ENCODE results near the gene MPL. TPM values are rescaled to one million over a fixed set of nuclear protein-coding genes. Genes with fewer than 3 reads are reported as not detected.
"Not testable (repeated sequence)": the region's sequence is repeated elsewhere in the genome, so short reads cannot be mapped to it uniquely, and the experiment has no call there.

MPL gene
- total and polyA plus RNA-seq, 10 of the 15 experiments (the other 5 are each of a cell fraction or from before 2014, with no cell fraction given) = not detected

DNA sequence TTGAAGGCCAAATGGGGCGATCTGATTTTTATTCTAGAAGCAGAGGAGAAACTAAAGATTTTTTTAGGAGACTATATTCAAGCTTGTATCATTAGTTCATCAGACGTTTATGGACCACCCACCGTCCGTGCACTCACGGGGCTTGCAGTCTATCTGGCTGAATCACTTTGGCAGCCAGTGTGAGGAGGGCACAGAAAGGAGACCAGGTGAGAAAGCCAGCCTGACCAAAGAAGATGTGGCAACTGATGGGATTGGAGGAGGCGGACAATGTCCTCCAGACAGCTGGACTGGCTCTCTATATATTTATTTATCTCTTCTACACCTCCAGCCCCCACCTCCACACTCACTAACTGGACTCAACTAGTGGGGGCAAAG lies 31.0 kb downstream of the MPL start:
- under 1% methylated on average over 6 of the region's 6 CpGs for WGBS (ENCODE audit: insufficient coverage, insufficient replicate concordance, low lambda C conversion rate, missing lambda C conversion rate)
- DNase-seq (ENCODE audit: low read depth, low spot score) = no peak
- BruUV-seq (replicated peaks) = TSS peak; percentile 94

DNA sequence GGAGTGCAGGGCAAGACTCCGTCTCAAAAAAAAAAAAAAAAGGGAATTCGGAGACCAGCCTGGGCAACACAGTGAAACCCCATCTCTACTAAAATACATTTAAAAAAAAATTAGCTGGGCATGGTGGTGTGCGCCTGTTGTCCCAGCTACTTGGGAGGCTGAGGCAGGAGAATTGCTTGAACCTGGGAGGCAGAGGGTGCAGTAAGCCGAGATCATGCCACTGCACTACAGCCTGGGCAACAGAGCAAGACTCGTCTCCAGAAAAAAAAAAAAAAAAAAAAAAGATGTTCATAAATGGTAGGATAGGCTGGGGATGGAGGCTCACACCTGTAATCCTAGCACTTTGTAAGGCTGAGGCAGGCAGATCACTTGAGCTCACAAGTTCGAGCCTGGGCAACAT lies 32.2 kb downstream of the MPL start:
- H3K4me3 ChIP-seq; H4K20me1 ChIP-seq (ENCODE audit: control insufficient read depth, insufficient read depth); H2AFZ ChIP-seq (ENCODE audit: control insufficient read depth, low read depth, low read length); DNase-seq (ENCODE audit: low read depth, low spot score); H3K9ac ChIP-seq (ENCODE audit: control insufficient read depth, insufficient read depth, low read length); H3K27ac ChIP-seq (ENCODE audit: control insufficient read depth, insufficient read depth); RAD21 ChIA-PET (ENCODE audit: unreplicated experiment); H3K9me3 ChIP-seq (replicated peaks; ENCODE audit: control insufficient read depth, insufficient read depth, low read length); FAIRE-seq; in situ Hi-C loops (cut with MboI); H3K27me3 ChIP-seq (replicated peaks in 1 of 2; ENCODE audit: control insufficient read depth in 2 of 2, insufficient read depth in 2 of 2, low read length in 1 of 2); BruUV-seq (replicated peaks); ATAC-seq; H3K4me1 ChIP-seq (ENCODE audit: control insufficient read depth, insufficient read depth, low read length); H3K36me3 ChIP-seq (ENCODE audit: control insufficient read depth in 2 of 2, insufficient read depth in 2 of 2, low read length in 1 of 2); H3K4me2 ChIP-seq (ENCODE audit: control insufficient read depth, insufficient read depth): not testable (repeated sequence)
- H3K79me2 ChIP-seq (ENCODE audit: control insufficient read depth, insufficient read depth, low read length) = peaks cover 37% of the 10 kb centered on the region
- POLR2A ChIA-PET = interaction anchor here (0.7 to 1.6 kb wide), 8 partner anchors 11 to 584 kb away, joined by 4 to 13 read pairs (median 6); partner anchors contain the start of genes CDC20, MED8 and SZT2
- CTCF ChIA-PET = interaction anchor here (0.6 to 2.6 kb wide), 4 partner anchors 12 to 333 kb away, joined by 3 to 16 read pairs (median 8); partner anchors contain the start of genes CDC20, MED8 and SZT2
- 98% methylated on average over 5 of the region's 6 CpGs for WGBS (ENCODE audit: insufficient coverage, insufficient replicate concordance, low lambda C conversion rate, missing lambda C conversion rate)
- intact Hi-C loops (cut with micrococcal nuclease; ENCODE audit: unreplicated experiment) = loop anchor here (2.0 to 5.0 kb wide), 2 partner anchors 19 to 72 kb away; partner anchors contain the start of genes MED8 and SZT2
- SMC1A ChIA-PET (ENCODE audit: uncharacterized antibody, unreplicated experiment) = interaction anchor here (0.7 to 5.0 kb wide), 3 partner anchors 12 to 571 kb away, joined by 3 to 24 read pairs (median 4); no protein-coding TSS in a partner anchor

More for the DNA sequence above, 31.0 kb downstream of the MPL start:
- POLR2A ChIA-PET = interaction anchor here (0.8 to 2.5 kb wide), 5 partner anchors 11 to 129 kb away, joined by 3 to 25 read pairs (median 13); partner anchors contain the start of genes CDC20, MED8 and SZT2
- H3K27ac ChIP-seq (ENCODE audit: control insufficient read depth, insufficient read depth) = peak overlapping the region; percentile 95
- no peak; the same call in 2 of the 3 replicates for ATAC-seq
- H3K4me2 ChIP-seq (ENCODE audit: control insufficient read depth, insufficient read depth) = peak overlapping the region; percentile 95
- H3K9me3 ChIP-seq (replicated peaks; ENCODE audit: control insufficient read depth, insufficient read depth, low read length) = no peaks in the 10 kb centered on the region
- peaks cover 8% of the 10 kb centered on the region for H3K4me1 ChIP-seq (ENCODE audit: control insufficient read depth, insufficient read depth, low read length)
- H3K4me3 ChIP-seq = peak overlapping the region; percentile 90
- H3K36me3 ChIP-seq (ENCODE audit: control insufficient read depth in 2 of 2, insufficient read depth in 2 of 2, low read length in 1 of 2) = peaks cover 5 to 14% of the 10 kb centered on the region in 2 experiments
- in situ Hi-C loops (cut with MboI) = no loop called here
- peak overlapping the region; percentile 81 for H3K9ac ChIP-seq (ENCODE audit: control insufficient read depth, insufficient read depth, low read length)
- no peak for FAIRE-seq
- H4K20me1 ChIP-seq (ENCODE audit: control insufficient read depth, insufficient read depth) = no peaks in the 10 kb centered on the region
- peak overlapping the region; percentile 89 for H2AFZ ChIP-seq (ENCODE audit: control insufficient read depth, low read depth, low read length)
- no peaks in the 10 kb centered on the region for H3K27me3 ChIP-seq (replicated peaks in 1 of 2; ENCODE audit: control insufficient read depth in 2 of 2, insufficient read depth in 2 of 2, low read length in 1 of 2)
- H3K79me2 ChIP-seq (ENCODE audit: control insufficient read depth, insufficient read depth, low read length) = peaks cover 37% of the 10 kb centered on the region
- SMC1A ChIA-PET (ENCODE audit: uncharacterized antibody, unreplicated experiment) = interaction anchor here (0.6 to 5.0 kb wide), 8 partner anchors 9 to 152 kb away, joined by 3 to 24 read pairs (median 6); partner anchors contain the start of gene CDC20
- RAD21 ChIA-PET (ENCODE audit: unreplicated experiment) = interaction anchor here (0.8 to 3.0 kb wide), 11 partner anchors 10 to 530 kb away, joined by 3 to 15 read pairs (median 3); partner anchors contain the start of genes CDC20, KDM4A, MED8 and SZT2
- intact Hi-C loops (cut with micrococcal nuclease; ENCODE audit: unreplicated experiment) = loop anchor here (2.0 to 5.0 kb wide), 2 partner anchors 20 to 71 kb away; partner anchors contain the start of genes MED8 and SZT2
- TF ChIP-seq ZNF24 (IDR thresholded peaks at IDR 0.05) (peak; percentile 73), KDM1A (IDR thresholded peaks at IDR 0.05; ENCODE audit: borderline replicate concordance) (no peak), ATF7 (IDR thresholded peaks at IDR 0.05; ENCODE audit: low read depth) (0 out of 2 replicates have a peak, but pooled peaks have one; percentile 4), ETV6 (conservative IDR thresholded peaks at IDR 0.05 in 1 of 2, IDR thresholded peaks at IDR 0.05 in 1 of 2; ENCODE audit: borderline replicate concordance in 1 of 2, low read depth in 1 of 2) (0 out of 4 replicates have a peak, but pooled peaks of 1 of the 2 experiments have one; percentile 7), CREB1 (IDR thresholded peaks at IDR 0.05; ENCODE audit: low read depth) (0 out of 2 replicates have a peak, but pooled peaks have one; percentile 4)
- TF ChIP-seq, protein P1, sequence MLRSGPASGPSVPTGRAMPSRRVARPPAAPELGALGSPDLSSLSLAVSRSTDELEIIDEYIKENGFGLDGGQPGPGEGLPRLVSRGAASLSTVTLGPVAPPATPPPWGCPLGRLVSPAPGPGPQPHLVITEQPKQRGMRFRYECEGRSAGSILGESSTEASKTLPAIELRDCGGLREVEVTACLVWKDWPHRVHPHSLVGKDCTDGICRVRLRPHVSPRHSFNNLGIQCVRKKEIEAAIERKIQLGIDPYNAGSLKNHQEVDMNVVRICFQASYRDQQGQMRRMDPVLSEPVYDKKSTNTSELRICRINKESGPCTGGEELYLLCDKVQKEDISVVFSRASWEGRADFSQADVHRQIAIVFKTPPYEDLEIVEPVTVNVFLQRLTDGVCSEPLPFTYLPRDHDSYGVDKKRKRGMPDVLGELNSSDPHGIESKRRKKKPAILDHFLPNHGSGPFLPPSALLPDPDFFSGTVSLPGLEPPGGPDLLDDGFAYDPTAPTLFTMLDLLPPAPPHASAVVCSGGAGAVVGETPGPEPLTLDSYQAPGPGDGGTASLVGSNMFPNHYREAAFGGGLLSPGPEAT (IDR thresholded peaks at IDR 0.05; ENCODE audit: low read depth) = peak; percentile 5; the same call in 1 of the 2 replicates
- TF ChIP-seq, protein P2, sequence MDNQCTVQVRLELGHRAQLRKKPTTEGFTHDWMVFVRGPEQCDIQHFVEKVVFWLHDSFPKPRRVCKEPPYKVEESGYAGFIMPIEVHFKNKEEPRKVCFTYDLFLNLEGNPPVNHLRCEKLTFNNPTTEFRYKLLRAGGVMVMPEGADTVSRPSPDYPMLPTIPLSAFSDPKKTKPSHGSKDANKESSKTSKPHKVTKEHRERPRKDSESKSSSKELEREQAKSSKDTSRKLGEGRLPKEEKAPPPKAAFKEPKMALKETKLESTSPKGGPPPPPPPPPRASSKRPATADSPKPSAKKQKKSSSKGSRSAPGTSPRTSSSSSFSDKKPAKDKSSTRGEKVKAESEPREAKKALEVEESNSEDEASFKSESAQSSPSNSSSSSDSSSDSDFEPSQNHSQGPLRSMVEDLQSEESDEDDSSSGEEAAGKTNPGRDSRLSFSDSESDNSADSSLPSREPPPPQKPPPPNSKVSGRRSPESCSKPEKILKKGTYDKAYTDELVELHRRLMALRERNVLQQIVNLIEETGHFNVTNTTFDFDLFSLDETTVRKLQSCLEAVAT (IDR thresholded peaks at IDR 0.05) = no peak
- CTCF ChIA-PET = interaction anchor here (1.0 to 2.6 kb wide), 9 partner anchors 10 to 142 kb away, joined by 3 to 16 read pairs (median 4); partner anchors contain the start of genes CDC20, HYI, MED8 and SZT2

All from GM12878 (cell line).